Lower leg skin (tissue), 3 donors: ENCODE measurements around the gene STK16.
"Not testable (repeated sequence)": the region's sequence is repeated elsewhere in the genome, so short reads cannot be mapped to it uniquely, and the experiment has no call there.

Source experiments
- POLR2A ChIP-seq, 2 donors: fragments of 450-650 bp; IDR thresholded peaks; one replicate each; pipeline ENCODE4 v1.6.1; 2016 to 2017; ENCODE audit warnings: antibody characterized with exemption in 2 of 2, mild to moderate bottlenecking in 1 of 2, moderate library complexity in 1 of 2
- TF ChIP-seq, protein P1 (sequence below), 3 donors: fragments of 450-650 bp; IDR thresholded peaks; one replicate each; pipeline ENCODE4 v1.5.1; 2016; ENCODE audit warnings: antibody characterized with exemption in 3 of 3, mild to moderate bottlenecking in 3 of 3, moderate library complexity in 2 of 3

DNA sequence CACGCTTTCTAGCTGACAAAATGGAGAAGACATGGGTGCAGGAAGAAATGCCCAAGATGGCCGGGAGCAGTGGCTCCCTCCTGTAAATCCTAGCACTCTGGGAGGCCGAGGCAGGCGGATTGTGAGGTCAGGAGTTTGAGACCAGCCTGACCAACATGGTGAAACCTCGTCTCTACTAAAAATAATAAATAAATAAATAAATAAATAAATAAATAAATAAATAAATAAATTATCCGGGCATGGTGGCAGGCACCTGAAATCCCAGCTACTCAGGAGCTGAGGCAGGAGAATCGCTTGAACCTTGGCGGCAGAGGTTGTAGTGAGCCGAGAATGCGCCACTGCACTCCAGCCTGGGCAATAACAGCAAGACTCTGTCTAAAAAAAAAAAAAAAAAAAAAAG is 13.7 kb downstream of the STK16 start:
- TF ChIP-seq POLR2A (IDR thresholded peaks at IDR 0.05) = not testable (repeated sequence)
- TF ChIP-seq, protein P1, sequence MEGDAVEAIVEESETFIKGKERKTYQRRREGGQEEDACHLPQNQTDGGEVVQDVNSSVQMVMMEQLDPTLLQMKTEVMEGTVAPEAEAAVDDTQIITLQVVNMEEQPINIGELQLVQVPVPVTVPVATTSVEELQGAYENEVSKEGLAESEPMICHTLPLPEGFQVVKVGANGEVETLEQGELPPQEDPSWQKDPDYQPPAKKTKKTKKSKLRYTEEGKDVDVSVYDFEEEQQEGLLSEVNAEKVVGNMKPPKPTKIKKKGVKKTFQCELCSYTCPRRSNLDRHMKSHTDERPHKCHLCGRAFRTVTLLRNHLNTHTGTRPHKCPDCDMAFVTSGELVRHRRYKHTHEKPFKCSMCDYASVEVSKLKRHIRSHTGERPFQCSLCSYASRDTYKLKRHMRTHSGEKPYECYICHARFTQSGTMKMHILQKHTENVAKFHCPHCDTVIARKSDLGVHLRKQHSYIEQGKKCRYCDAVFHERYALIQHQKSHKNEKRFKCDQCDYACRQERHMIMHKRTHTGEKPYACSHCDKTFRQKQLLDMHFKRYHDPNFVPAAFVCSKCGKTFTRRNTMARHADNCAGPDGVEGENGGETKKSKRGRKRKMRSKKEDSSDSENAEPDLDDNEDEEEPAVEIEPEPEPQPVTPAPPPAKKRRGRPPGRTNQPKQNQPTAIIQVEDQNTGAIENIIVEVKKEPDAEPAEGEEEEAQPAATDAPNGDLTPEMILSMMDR (IDR thresholded peaks at IDR 0.05) = not testable (repeated sequence)
